DND-41 (cell line): ENCODE data around the gene ALX3.

Experiments used
- ATAC-seq: fragments of 200-7000 bp; cut with Tn5 transposase; 3 replicates; pipeline ENCODE4 v1.9.1; 2021; ENCODE audit warnings: low read depth; ENCODE audit not compliant: insufficient read depth
- DNase-seq: peaks from one replicate; pipeline ENCODE4 v3.0.0-alpha.2; 2020
- H2AFZ ChIP-seq: 2 replicates; pipeline ENCODE4 v1.6.0; 2012; ENCODE audit warnings: low read depth, low read length
- H3K27ac ChIP-seq: 2 replicates; pipeline ENCODE4 v1.5.1; 2012; ENCODE audit warnings: low read length, inconsistent platforms
- H3K27me3 ChIP-seq: fragments of 200-600 bp; sonication (generic); 2 replicates; pipeline ENCODE4 v1.6.0; 2012; ENCODE audit warnings: low read length, mild to moderate bottlenecking, inconsistent platforms; ENCODE audit not compliant: insufficient read depth, poor library complexity
- H3K36me3 ChIP-seq: 2 replicates; pipeline ENCODE4 v1.5.1; 2012; ENCODE audit warnings: low read length, inconsistent platforms; ENCODE audit not compliant: insufficient read depth
- H3K4me1 ChIP-seq: 2 replicates; pipeline ENCODE4 v1.5.1; 2012; ENCODE audit warnings: mild to moderate bottlenecking, low read length; ENCODE audit not compliant: insufficient read depth
- H3K4me2 ChIP-seq: 2 replicates; pipeline ENCODE4 v1.6.0; 2012; ENCODE audit warnings: mild to moderate bottlenecking, moderate library complexity, low read length, inconsistent platforms; ENCODE audit not compliant: insufficient read depth
- H3K4me3 ChIP-seq, 2 experiments: fragments of 200-600 bp in 1 of 2; shearing (Covaris generic) in 1 of 2; 2 replicates each; pipeline ENCODE4 v1.5.1; 2012 to 2016; ENCODE audit warnings: inconsistent platforms in 2 of 2, low read length in 2 of 2, mild to moderate bottlenecking in 2 of 2, low read depth in 1 of 2, moderate library complexity in 1 of 2
- H3K79me2 ChIP-seq: 2 replicates; pipeline ENCODE4 v1.6.0; 2012; ENCODE audit warnings: low read length, inconsistent platforms; ENCODE audit not compliant: insufficient read depth
- H3K9ac ChIP-seq: 2 replicates; pipeline ENCODE4 v1.6.0; 2012; ENCODE audit warnings: low read depth, mild to moderate bottlenecking, inconsistent platforms, low read length, moderate library complexity
- H3K9me3 ChIP-seq: 2 replicates; pipeline ENCODE4 v1.5.1; 2012; ENCODE audit warnings: low read length, moderate library complexity, mild to moderate bottlenecking, inconsistent platforms; ENCODE audit not compliant: insufficient read depth, severe bottlenecking
- H4K20me1 ChIP-seq: 2 replicates; pipeline ENCODE4 v1.6.0; 2012; ENCODE audit warnings: low read length; ENCODE audit not compliant: insufficient read depth
- CTCF ChIP-seq: IDR thresholded peaks from 2 replicates; pipeline ENCODE4 v1.5.1; 2012; ENCODE audit warnings: borderline replicate concordance, low read length, moderate library complexity, mild to moderate bottlenecking; ENCODE audit not compliant: poor library complexity, severe bottlenecking; ENCODE audit errors: extremely low read depth
- EZH2 ChIP-seq: IDR thresholded peaks from 3 replicates; pipeline ENCODE4 v1.6.1; 2012; ENCODE audit warnings: borderline replicate concordance, low read depth, mild to moderate bottlenecking, moderate library complexity, low read length, inconsistent platforms; ENCODE audit not compliant: severe bottlenecking

The ALX3 gene

GRCh38 chr1:110048240-110048639 lies 22.2 kb downstream of the ALX3 start:
- no peak for TF ChIP-seq EZH2
- TF ChIP-seq CTCF = no peak
- DNase-seq = no peak

GRCh38 chr1:110047463-110047862 lies 23.0 kb downstream of the ALX3 start:
- Histone ChIP-seq H4K20me1 (peaks cover 10% of the 10 kb centered on the region; the same call in 1 of the 2 replicates), H3K27me3 (no peaks in the 10 kb centered on the region), H3K79me2 (no peaks in the 10 kb centered on the region), H3K4me3 (no peak overlapping the region), H3K4me1 (no peaks in the 10 kb centered on the region), H3K9ac (no peak overlapping the region), H2AFZ (no peak overlapping the region), H3K9me3 (no peaks in the 10 kb centered on the region), H3K36me3 (peaks cover 97% of the 10 kb centered on the region), H3K27ac (no peak overlapping the region), H3K4me2 (no peak overlapping the region)
- no peak for DNase-seq
- TF ChIP-seq CTCF = no peak
- no peak for TF ChIP-seq EZH2
- ATAC-seq = no peak

More at GRCh38 chr1:110048240-110048639, 22.2 kb downstream of the ALX3 start:
- no peak overlapping the region for H2AFZ ChIP-seq
- H3K27me3 ChIP-seq = no peaks in the 10 kb centered on the region
- H3K9me3 ChIP-seq = no peaks in the 10 kb centered on the region
- no peak for ATAC-seq
- H3K36me3 ChIP-seq = peaks cover 97% of the 10 kb centered on the region
- no peaks in the 10 kb centered on the region for H3K4me1 ChIP-seq
- H3K9ac ChIP-seq = no peak overlapping the region
- H3K79me2 ChIP-seq = no peaks in the 10 kb centered on the region
- no peak overlapping the region for H3K4me3 ChIP-seq
- no peak overlapping the region for H3K4me2 ChIP-seq
- peaks cover 11% of the 10 kb centered on the region for H4K20me1 ChIP-seq
- no peak overlapping the region for H3K27ac ChIP-seq

GRCh38 chr1:110043016-110043415 lies 27.5 kb downstream of the ALX3 start:
- Histone ChIP-seq H3K9me3 (no peaks in the 10 kb centered on the region), H2AFZ (no peak overlapping the region), H3K4me3 (no peak overlapping the region), H3K27ac (no peak overlapping the region), H3K79me2 (peaks cover 4% of the 10 kb centered on the region; the same call in 1 of the 2 replicates), H3K9ac (no peak overlapping the region), H3K4me1 (no peaks in the 10 kb centered on the region), H3K27me3 (no peaks in the 10 kb centered on the region), H4K20me1 (peaks cover 15% of the 10 kb centered on the region; the same call in 1 of the 2 replicates), H3K36me3 (peaks cover 97% of the 10 kb centered on the region), H3K4me2 (no peak overlapping the region)
- ATAC-seq = no peak
- DNase-seq = no peak
- TF ChIP-seq EZH2 (no peak), CTCF (no peak)

- TF ChIP-seq CTCF = no peak
- TF ChIP-seq EZH2 = no peak
- ATAC-seq (no peak; the same call in 2 of the 3 replicates), DNase-seq (no peak)
- Histone ChIP-seq H3K27me3 (no peaks in the 10 kb centered on the region), H2AFZ (no peak overlapping the region), H3K4me1 (peaks cover 12% of the 10 kb centered on the region), H3K4me2 (no peak overlapping the region), H3K4me3 (no peak overlapping the region), H3K27ac (no peak overlapping the region), H3K36me3 (peaks cover 90% of the 10 kb centered on the region), H4K20me1 (peaks cover 24% of the 10 kb centered on the region; the same call in 1 of the 2 replicates), H3K9ac (no peak overlapping the region), H3K79me2 (peaks cover 26% of the 10 kb centered on the region), H3K9me3 (no peaks in the 10 kb centered on the region)
Observed at GRCh38 chr1:110040548-110040947, 29.9 kb downstream of the ALX3 start.
